Dermis blood vessel endothelial cell (primary cell): ENCODE results near the gene PSMB5. TPM values are rescaled to one million over a fixed set of nuclear protein-coding genes. Genes with fewer than 3 reads are reported as not detected.

Source experiments
- DNase-seq: peaks from one replicate; pipeline ENCODE4 v3.0.0; 2010
- total RNA-seq: library from RNA; depleted of rRNA; stranded (reverse); fragments of >200 nt; gene quantifications from 2 replicates; pipeline ENCODE4 v1.2.3, GENCODE V29; 2014

The PSMB5 gene
- total RNA-seq, 1 donor from 2014 or later: 319 TPM

DNA sequence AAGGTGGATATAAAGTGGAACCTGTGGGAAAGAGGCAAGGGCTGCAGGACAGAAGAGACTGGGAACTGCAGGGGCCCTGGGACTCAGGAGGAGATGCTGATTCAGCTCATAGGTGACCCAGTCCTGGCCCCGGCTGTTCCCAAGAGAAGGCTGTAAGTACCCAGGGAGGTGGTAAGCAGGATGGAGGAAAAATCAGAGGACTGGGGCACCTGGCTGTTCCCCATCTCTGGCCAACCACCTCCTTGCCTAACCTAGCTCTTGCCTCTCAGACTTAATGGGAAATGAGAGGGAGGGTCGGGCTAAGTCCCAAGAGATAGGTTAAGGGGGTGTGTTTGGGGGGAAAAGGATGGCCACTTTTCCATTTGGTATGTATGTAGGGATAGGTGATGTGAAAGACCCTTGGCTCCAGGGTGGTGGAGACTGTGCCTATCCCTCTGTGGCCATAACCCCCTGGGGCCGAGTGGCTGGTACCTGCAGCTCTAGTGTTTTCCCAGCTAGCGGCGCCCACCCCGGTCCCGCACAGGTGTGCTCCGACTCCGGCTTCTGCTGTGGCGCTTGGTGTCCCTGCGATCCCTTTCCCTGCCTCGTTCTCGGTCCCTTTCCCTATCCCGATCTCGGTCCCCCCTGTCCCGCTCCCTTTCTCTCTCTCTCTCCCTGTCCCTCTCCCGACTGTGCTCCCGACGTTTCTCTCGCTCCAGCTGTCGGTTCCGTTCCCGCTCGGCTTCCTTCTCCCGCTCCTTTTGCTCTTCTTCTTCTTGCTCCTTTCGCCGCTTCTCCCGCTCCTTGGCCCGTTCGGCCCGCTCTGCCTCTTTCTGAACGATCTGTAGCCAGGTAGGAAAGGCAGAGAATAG is 24.2 kb upstream of the PSMB5 start:
- no peak for DNase-seq

DNA sequence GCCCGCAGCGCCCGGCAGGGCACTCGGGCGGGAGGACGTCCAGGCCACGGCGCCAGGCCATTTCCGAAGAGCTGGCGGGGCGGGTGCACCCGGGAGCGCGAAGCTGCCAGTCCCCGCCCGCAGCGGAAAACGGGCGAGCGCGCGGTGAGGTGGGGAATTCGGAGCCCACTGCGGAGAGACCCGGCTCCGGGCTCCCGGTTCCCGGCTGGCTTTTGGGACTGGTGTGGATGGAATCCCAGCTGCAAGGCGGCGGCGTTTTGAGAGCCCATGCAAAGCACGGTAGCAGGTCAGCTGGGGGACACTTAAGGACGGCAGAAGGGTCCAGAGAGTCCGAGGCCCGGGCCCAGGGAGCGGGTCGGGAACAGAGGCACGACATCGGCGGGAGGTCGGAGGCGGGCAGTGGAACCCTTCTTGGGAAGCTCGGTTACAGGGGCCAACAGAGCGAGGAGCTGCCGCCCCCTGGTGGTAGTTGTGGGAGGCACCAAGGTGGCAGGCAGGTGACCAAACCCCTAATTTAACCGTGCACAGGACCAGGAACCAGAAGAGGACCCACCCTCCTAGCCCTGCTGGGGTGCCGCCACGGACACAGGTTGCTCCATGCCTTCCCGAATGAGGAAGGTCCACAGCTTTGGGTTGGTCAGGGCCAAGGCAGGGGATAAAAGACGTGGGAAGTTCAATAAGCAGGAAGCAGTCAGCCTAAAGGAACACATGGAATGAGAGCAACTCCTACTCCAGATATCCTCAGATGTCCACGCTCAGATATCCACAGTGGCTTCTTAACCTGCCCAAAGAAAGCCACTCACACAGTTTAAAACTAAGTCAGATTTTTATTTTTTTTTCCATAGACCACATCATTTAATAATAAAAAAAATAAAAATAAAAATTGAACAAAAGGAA is 23.3 kb upstream of the PSMB5 start:
- DNase-seq: peak; percentile 94

GRCh38 chr14:23056956-23057756 is 22.5 kb upstream of the PSMB5 start, which contains the start of gene CDH24:
Gene CDH24, minus strand, starts transcription at chr14:23057520. Its CDS starts 1,787 bp downstream, at chr14:23055733.
- DNase-seq: peak; percentile 77

GRCh38 chr14:23056145-23056955 is 21.6 kb upstream of the PSMB5 start:
- peak; percentile 88 for DNase-seq

GRCh38 chr14:23055621-23056144 is 21.0 kb upstream of the PSMB5 start:
- no peak for DNase-seq

DNA sequence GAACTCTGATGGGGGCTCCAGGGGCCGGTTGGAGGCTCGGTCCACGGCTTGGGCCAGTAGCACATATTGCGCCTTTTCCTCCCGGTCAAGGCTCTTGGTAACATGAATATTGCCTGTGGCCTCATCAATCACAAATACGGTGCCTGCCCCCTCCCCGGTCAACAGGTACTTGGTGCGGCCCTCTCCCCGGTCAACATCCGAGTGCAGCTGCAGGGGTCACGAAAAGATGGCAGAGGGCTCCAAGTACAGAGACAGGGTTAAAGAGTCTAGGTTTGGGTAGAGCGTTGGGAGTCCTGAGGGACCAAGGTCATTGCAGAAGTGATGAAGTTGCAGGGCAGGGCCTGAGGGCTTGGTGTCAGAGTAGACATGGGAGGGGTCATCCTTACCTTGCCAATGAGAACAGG is 20.4 kb upstream of the PSMB5 start:
- DNase-seq: no peak

GRCh38 chr14:23054000-23054811 is 19.5 kb upstream of the PSMB5 start:
- peak; percentile 64 for DNase-seq

DNA sequence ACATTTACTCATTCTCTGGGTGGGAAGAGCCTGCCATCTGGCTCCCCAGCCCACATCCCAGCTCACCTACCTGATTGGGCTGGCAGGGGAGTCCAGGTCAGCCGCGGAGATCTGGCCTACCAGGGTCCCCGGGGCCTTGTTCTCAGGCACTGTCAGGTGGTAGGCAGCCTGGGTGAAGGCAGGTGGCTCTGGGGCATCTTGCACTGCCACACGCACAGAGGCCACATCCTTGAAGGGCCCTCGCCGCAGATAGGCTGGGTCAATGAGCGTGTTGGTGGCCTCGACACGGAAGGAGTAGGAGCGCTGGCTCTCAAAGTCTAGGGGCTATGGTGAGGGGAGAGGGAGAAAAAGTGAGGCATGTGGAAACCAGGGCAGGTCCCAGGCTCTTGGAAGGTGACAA is 18.7 kb upstream of the PSMB5 start:
- no peak for DNase-seq

- DNase-seq: no peak
These were observed 18.0 kb upstream of the PSMB5 start for GRCh38 chr14:23052671-23053070.

GRCh38 chr14:23052182-23052623 is 17.5 kb upstream of the PSMB5 start:
- no peak for DNase-seq

DNA sequence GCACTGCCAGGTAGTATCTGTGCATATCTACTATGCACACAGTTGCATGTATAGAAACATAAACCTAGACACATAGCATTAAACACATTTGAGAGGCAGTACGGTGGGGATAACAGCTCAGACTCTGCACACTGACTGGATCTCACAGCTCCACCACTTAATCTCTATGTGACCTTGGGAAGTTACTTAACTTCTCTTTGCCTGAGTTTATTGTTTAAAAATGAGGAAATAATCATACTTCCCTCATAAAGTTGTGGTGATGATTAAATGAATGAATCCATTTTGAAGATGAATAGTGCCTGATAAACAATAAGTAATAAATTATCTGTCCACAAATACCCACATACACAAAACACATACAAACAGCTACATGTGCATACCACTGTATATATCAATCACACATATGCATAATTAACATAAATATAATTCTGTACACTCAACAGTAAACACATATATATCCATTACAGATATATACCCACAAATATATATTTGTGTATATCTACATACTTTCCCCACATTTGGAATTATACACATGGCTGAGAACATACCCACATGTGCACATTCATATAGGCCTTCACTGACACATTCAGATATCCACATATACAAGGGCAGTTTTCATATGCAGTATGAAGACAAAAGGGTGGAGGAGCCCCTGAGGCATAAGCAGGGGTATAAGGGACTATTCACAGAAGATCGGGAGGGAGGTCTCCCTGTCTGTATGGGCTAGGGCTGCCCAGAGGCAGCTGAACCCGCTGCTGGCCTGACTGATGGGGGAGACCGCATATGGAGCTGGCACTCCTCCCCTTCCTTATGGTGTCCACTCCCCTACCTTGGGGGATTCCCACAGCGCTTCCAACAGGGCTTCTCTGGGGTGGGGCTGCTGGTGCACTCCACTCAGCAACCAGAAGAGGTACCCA is 16.7 kb upstream of the PSMB5 start:
- no peak for DNase-seq

GRCh38 chr14:23049011-23049410 is 14.3 kb upstream of the PSMB5 start:
- no peak for DNase-seq

DNA sequence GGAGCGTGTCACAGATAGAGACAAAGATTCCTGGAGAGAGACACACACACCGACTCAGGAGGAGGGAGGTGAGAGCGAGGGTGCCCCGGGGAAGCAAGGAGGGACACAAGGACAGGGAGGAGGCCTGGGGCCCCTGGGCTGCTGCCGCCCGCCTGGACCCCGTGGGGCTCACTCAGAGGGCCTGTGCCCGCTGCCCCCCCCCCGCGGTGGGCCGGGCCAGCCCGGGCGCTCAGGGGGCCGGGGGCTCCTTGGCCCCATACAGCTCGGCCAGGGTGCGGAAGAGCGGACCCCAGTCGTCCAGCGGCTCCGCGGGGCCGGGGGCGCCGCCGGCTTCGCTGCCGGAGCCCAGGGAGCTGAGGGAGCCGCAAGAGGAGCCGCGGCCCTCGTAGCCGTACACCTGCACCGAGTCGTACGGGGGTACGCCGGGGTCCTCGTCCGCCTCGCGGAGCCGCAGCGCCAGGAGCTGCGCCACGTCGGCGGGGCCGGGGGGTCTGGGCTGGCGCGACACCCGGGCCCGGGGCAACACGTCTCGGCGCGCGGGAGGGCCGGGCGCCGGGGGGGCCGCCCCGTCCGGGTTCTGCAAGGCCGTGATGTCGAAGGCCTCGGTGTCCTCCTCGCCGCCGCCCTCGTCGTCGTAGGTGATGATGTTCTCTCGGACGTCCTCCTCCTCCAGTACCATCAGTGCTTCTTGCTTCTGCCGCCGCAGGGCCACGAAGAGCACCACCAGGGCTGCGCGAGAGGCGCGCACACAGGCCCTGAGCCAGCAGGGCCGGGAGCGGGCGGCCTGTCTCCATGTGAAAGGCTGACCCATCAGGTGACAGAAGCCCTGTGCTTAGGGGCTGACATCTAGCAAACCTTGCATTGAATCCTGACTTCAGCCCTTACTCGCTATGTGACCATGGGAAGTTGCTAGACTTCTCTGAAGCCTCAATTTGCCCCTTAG is 13.3 kb upstream of the PSMB5 start:
- no peak for DNase-seq

- peak; percentile 70 for DNase-seq
These were observed 12.4 kb upstream of the PSMB5 start for GRCh38 chr14:23047034-23047634.

- peak; percentile 81 for DNase-seq
These were observed 11.0 kb upstream of the PSMB5 start for GRCh38 chr14:23045419-23046357.

DNA sequence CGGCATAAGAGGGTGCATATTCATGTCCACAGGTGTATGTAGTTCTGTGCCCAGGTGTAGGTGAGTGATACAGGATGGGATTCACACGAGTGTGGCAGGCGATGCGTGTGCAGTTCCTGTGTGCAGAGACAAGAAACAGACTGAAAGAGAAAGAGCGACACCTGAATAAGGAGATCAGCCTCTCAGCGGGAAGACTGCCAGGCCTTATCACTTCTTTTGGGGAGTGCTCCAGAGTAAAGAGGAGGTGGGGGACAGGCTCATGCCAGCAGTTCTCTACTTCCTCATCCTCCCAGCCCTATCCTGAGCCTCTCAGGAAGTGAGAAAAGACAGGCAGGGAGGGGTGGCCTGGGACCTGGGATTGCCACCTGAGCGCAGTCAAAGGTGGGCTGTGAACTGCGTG is 10.1 kb upstream of the PSMB5 start:
- DNase-seq: no peak

- no peak for DNase-seq
These were observed 9.1 kb upstream of the PSMB5 start for GRCh38 chr14:23043754-23044153.
